A549 (cell line): ENCODE results near the gene ATG16L1.

Source experiments
- BCL3 ChIP-seq: fragments of >200 bp; sonication (Bioruptor Twin); formaldehyde crosslinking; IDR thresholded peaks from 3 replicates; pipeline ENCODE4 v1.6.1; 2016
- CTCF ChIP-seq: fragments of >200 bp; sonication (Bioruptor Twin); formaldehyde crosslinking; IDR thresholded peaks from 3 replicates; pipeline ENCODE4 v1.5.1; 2016
- E2F6 ChIP-seq: IDR thresholded peaks from 2 replicates; pipeline ENCODE4 v1.6.1; 2012; ENCODE audit warnings: low read depth, borderline replicate concordance
- PBX3 ChIP-seq: IDR thresholded peaks from 2 replicates; pipeline ENCODE4 v1.6.1; 2012
- POLR2A ChIP-seq: IDR thresholded peaks from 2 replicates; pipeline ENCODE4 v1.6.1; 2012; ENCODE audit warnings: mild to moderate bottlenecking, low read length
- RAD21 ChIP-seq, 2 experiments: fragments of >200 bp in 1 of 2; sonication (Bioruptor Twin) in 1 of 2; formaldehyde crosslinking in 1 of 2; IDR thresholded peaks in 1 of 2; conservative IDR thresholded peaks in 1 of 2; 2 replicates in 1 of 2; 3 replicates in 1 of 2; pipeline ENCODE4 v1.6.1; 2012 to 2018; ENCODE audit warnings: inconsistent platforms in 1 of 2
- RCOR1 ChIP-seq: fragments of 150-350 bp; IDR thresholded peaks from 2 replicates; pipeline ENCODE4 v1.6.1; 2014; ENCODE audit warnings: antibody characterized with exemption, low read length, low read depth
- SREBF2 ChIP-seq: fragments of 450-650 bp; IDR thresholded peaks from 2 replicates; pipeline ENCODE4 v1.6.1; 2014; ENCODE audit warnings: mild to moderate bottlenecking, moderate library complexity

- TF ChIP-seq CTCF, result no peak
- no peak for TF ChIP-seq SREBF2
- no peak for TF ChIP-seq RCOR1
- TF ChIP-seq BCL3, result no peak
- no peak for TF ChIP-seq PBX3
- TF ChIP-seq POLR2A, result no peak
- TF ChIP-seq E2F6, result no peak
- no peak for TF ChIP-seq RAD21 (conservative IDR thresholded peaks at IDR 0.05 in 1 of 2, IDR thresholded peaks at IDR 0.05 in 1 of 2)
These were observed 38.5 kb upstream of the ATG16L1 start for GRCh38 chr2:233213011-233213410.
